WTC11 (cell line): ENCODE results near the gene SPOCD1. TPM values are rescaled to one million over a fixed set of nuclear protein-coding genes. Genes with fewer than 3 reads are reported as not detected.

Source experiments
- ATAC-seq: fragments of 200-7000 bp; cut with Tn5 transposase; 2 replicates; pipeline ENCODE4 v1.10.0; 2021; ENCODE audit warnings: mild to moderate bottlenecking, moderate library complexity
- CTCF ChIA-PET: fragments of 300-600 bp; sonication (Branson Sonifier 250); formaldehyde crosslinking; loops from one replicate; lab custom pipeline; 2021; ENCODE audit warnings: antibody characterized with exemption; lab: Charles Lee
- POLR2A ChIA-PET: fragments of 350-600 bp; sonication (Branson Sonifier 250); formaldehyde crosslinking; loops from one replicate; lab custom pipeline; 2021; ENCODE audit warnings: antibody characterized with exemption; lab: Charles Lee
- DNase-seq: peaks from one replicate; pipeline ENCODE4 v3.0.0; 2021; ENCODE audit warnings: low spot score
- H3K27ac Mint-ChIP-seq: 2 replicates; pipeline ENCODE4 v1.8.0; 2021; ENCODE audit warnings: mixed read lengths
- H3K27me3 Mint-ChIP-seq: 2 replicates; pipeline ENCODE4 v1.8.0; 2021; ENCODE audit warnings: low read depth, mild to moderate bottlenecking, moderate library complexity, mixed read lengths
- H3K36me3 Mint-ChIP-seq: 2 replicates; pipeline ENCODE4 v1.8.0; 2021; ENCODE audit warnings: mixed read lengths
- H3K4me1 Mint-ChIP-seq: 2 replicates; pipeline ENCODE4 v1.8.0; 2022; ENCODE audit warnings: mixed read lengths
- H3K4me3 Mint-ChIP-seq: 2 replicates; pipeline ENCODE4 v1.8.0; 2021; ENCODE audit warnings: mild to moderate bottlenecking, moderate library complexity, mixed read lengths
- H3K9me3 Mint-ChIP-seq: 2 replicates; pipeline ENCODE4 v1.8.0; 2021; ENCODE audit warnings: mixed read lengths
- AFF4 ChIP-seq: sonication (generic); formaldehyde crosslinking; IDR thresholded peaks from 2 replicates; pipeline ENCODE4 v1.8.1; 2023; ENCODE audit warnings: mild to moderate bottlenecking, missing genetic modification reagents, borderline replicate concordance
- AR ChIP-seq: fragments of 250-450 bp; sonication (Bioruptor Pico); IDR thresholded peaks from 2 replicates; pipeline ENCODE4 v1.9.0; 2021; ENCODE audit warnings: mild to moderate bottlenecking
- ATF6 ChIP-seq: sonication (generic); formaldehyde crosslinking; IDR thresholded peaks from 2 replicates; pipeline ENCODE4 v1.8.1; 2023; ENCODE audit warnings: mild to moderate bottlenecking, missing genetic modification reagents
- CREB1 ChIP-seq: sonication (generic); formaldehyde crosslinking; IDR thresholded peaks from 2 replicates; pipeline ENCODE4 v1.8.0; 2023; ENCODE audit warnings: mild to moderate bottlenecking, missing genetic modification reagents
- ESRRA ChIP-seq: sonication (generic); formaldehyde crosslinking; IDR thresholded peaks from 2 replicates; pipeline ENCODE4 v1.8.1; 2022; ENCODE audit warnings: mild to moderate bottlenecking, missing genetic modification reagents, borderline replicate concordance
- ETV6 ChIP-seq: sonication (generic); formaldehyde crosslinking; IDR thresholded peaks from 2 replicates; pipeline ENCODE4 v1.8.1; 2022; ENCODE audit warnings: mild to moderate bottlenecking, missing genetic modification reagents
- IRF1 ChIP-seq: sonication (generic); formaldehyde crosslinking; IDR thresholded peaks from 2 replicates; pipeline ENCODE4 v1.8.0; 2023; ENCODE audit warnings: missing genetic modification reagents
- JUN ChIP-seq: sonication (generic); formaldehyde crosslinking; IDR thresholded peaks from 2 replicates; pipeline ENCODE4 v1.8.0; 2023; ENCODE audit warnings: mild to moderate bottlenecking, missing genetic modification reagents
- KAT7 ChIP-seq: sonication (generic); formaldehyde crosslinking; IDR thresholded peaks from 2 replicates; pipeline ENCODE4 v1.8.1; 2023; ENCODE audit warnings: missing genetic modification reagents, mild to moderate bottlenecking, borderline replicate concordance
- MLX ChIP-seq: sonication (generic); formaldehyde crosslinking; IDR thresholded peaks from 2 replicates; pipeline ENCODE4 v1.8.1; 2023; ENCODE audit warnings: mild to moderate bottlenecking, missing genetic modification reagents, moderate library complexity
- MXD4 ChIP-seq: fragments of 250-450 bp; sonication (Bioruptor Pico); IDR thresholded peaks from 2 replicates; pipeline ENCODE4 v1.8.0; 2021; ENCODE audit warnings: mild to moderate bottlenecking, moderate library complexity, borderline replicate concordance
- MYBL2 ChIP-seq: sonication (generic); formaldehyde crosslinking; IDR thresholded peaks from 2 replicates; pipeline ENCODE4 v1.8.1; 2023; ENCODE audit warnings: mild to moderate bottlenecking, moderate library complexity, missing genetic modification reagents
- NFYB ChIP-seq: sonication (generic); formaldehyde crosslinking; conservative IDR thresholded peaks from 2 replicates; pipeline ENCODE4 v1.8.0; 2022; ENCODE audit warnings: low read depth, missing genetic modification reagents
- NR3C1 ChIP-seq: sonication (generic); formaldehyde crosslinking; conservative IDR thresholded peaks from 2 replicates; pipeline ENCODE4 v1.8.1; 2023; ENCODE audit warnings: low read depth, mild to moderate bottlenecking, missing genetic modification reagents
- OVOL2 ChIP-seq: fragments of 250-450 bp; sonication (Bioruptor Pico); IDR thresholded peaks from 2 replicates; pipeline ENCODE4 v1.9.0; 2021; ENCODE audit warnings: mild to moderate bottlenecking, borderline replicate concordance
- RORB ChIP-seq: fragments of 250-450 bp; sonication (Bioruptor Pico); IDR thresholded peaks from 2 replicates; pipeline ENCODE4 v1.9.0; 2021; ENCODE audit warnings: mild to moderate bottlenecking
- STAT6 ChIP-seq: sonication (generic); formaldehyde crosslinking; conservative IDR thresholded peaks from 2 replicates; pipeline ENCODE4 v1.8.1; 2023; ENCODE audit warnings: mild to moderate bottlenecking, low read depth, missing genetic modification reagents, moderate library complexity
- TEAD1 ChIP-seq: sonication (generic); formaldehyde crosslinking; IDR thresholded peaks from 2 replicates; pipeline ENCODE4 v1.8.0; 2022; ENCODE audit warnings: mild to moderate bottlenecking, missing genetic modification reagents
- USF2 ChIP-seq: sonication (generic); formaldehyde crosslinking; IDR thresholded peaks from 2 replicates; pipeline ENCODE4 v1.8.1; 2023; ENCODE audit warnings: mild to moderate bottlenecking, missing genetic modification reagents, moderate library complexity
- ZMAT4 ChIP-seq: fragments of 250-450 bp; sonication (Bioruptor Pico); IDR thresholded peaks from 2 replicates; pipeline ENCODE4 v1.9.0; 2021; ENCODE audit warnings: mild to moderate bottlenecking
- total RNA-seq: library from RNA; stranded (reverse); gene quantifications from 3 replicates; pipeline ENCODE4 v1.2.3, GENCODE V29; 2021

Gene SPOCD1
- total RNA-seq, 1 experiment from 2014 or later = 3.0 TPM

GRCh38 chr1:31857863-31858262, 42.0 kb upstream of the SPOCD1 start (continued):
- TF ChIP-seq USF2 (CRISPR knock-in tag) (no peak), MLX (no peak)

- Mint-ChIP-seq H3K36me3 (no peaks in the 10 kb centered on the region), H3K4me1 (no peaks in the 10 kb centered on the region), H3K4me3 (no peak overlapping the region), H3K27ac (no peak overlapping the region), H3K27me3 (no peaks in the 10 kb centered on the region), H3K9me3 (no peaks in the 10 kb centered on the region)
- ATAC-seq (no peak), DNase-seq (no peak)
- CTCF ChIA-PET = no interaction called here
- POLR2A ChIA-PET = no interaction called here
- TF ChIP-seq IRF1 (CRISPR knock-in tag) (no peak), ETV6 (CRISPR knock-in tag) (no peak), KAT7 (no peak), CREB1 (CRISPR knock-in tag) (no peak), MYBL2 (CRISPR knock-in tag) (no peak), AR (CRISPR knock-in tag) (no peak), ESRRA (no peak), JUN (CRISPR knock-in tag) (no peak), STAT6 (CRISPR knock-in tag) (no peak), OVOL2 (no peak), MXD4 (no peak), ZMAT4 (CRISPR knock-in tag) (no peak), AFF4 (CRISPR knock-in tag) (no peak), RORB (CRISPR knock-in tag) (no peak), TEAD1 (CRISPR knock-in tag) (no peak), NFYB (CRISPR knock-in tag) (no peak), ATF6 (CRISPR knock-in tag) (no peak), NR3C1 (no peak)
These were observed 40.3 kb upstream of the SPOCD1 start for GRCh38 chr1:31856140-31856539.
